Lower leg skin (tissue), 3 donors: ENCODE measurements around the gene ZDHHC19.
"Not testable (repeated sequence)": the region's sequence is repeated elsewhere in the genome, so short reads cannot be mapped to it uniquely, and the experiment has no call there.

Experiments used
- POLR2A ChIP-seq, 2 donors: fragments of 450-650 bp; IDR thresholded peaks; one replicate each; pipeline ENCODE4 v1.6.1; 2016 to 2017; ENCODE audit warnings: antibody characterized with exemption in 2 of 2, mild to moderate bottlenecking in 1 of 2, moderate library complexity in 1 of 2
- TF ChIP-seq, protein P1 (sequence below), 3 donors: fragments of 450-650 bp; IDR thresholded peaks; one replicate each; pipeline ENCODE4 v1.5.1; 2016; ENCODE audit warnings: antibody characterized with exemption in 3 of 3, mild to moderate bottlenecking in 3 of 3, moderate library complexity in 2 of 3

DNA sequence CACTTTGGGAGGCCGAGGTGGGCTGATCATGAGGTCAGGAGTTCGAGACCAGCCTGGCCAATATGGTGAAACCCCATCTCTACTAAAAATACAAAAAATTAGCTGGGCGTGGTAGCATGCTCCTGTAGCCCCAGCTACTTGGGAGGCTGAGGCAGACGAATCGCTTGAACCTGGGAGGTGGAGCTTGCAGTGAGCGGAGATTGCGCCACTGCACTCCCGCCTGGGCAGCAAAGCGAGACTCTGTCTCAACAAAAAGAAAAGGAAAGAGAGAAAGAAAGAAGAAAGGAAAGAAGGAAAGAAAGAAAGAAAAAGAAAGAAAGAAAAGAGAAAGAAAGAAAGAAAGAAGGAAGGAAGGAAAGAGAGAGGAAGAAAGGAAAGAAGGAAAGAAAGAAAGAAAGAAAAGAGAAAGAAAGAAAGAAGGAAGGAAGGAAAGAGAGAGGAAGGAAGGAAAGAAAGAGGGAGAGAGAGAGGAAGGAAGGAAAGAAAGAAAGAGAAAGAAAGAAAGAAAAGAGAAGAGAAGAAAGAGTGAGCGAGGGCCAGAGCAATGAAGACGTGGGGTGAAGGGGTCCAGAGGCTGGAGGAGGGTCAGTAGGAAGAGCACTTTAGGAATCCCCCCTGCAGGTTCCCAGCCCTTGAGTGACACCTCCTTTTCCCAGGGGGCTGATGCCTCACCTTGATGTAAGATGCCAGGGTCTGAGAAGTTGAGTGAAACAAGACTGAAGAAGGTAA, 1.1 kb downstream of the ZDHHC19 start:
- TF ChIP-seq, protein P1, sequence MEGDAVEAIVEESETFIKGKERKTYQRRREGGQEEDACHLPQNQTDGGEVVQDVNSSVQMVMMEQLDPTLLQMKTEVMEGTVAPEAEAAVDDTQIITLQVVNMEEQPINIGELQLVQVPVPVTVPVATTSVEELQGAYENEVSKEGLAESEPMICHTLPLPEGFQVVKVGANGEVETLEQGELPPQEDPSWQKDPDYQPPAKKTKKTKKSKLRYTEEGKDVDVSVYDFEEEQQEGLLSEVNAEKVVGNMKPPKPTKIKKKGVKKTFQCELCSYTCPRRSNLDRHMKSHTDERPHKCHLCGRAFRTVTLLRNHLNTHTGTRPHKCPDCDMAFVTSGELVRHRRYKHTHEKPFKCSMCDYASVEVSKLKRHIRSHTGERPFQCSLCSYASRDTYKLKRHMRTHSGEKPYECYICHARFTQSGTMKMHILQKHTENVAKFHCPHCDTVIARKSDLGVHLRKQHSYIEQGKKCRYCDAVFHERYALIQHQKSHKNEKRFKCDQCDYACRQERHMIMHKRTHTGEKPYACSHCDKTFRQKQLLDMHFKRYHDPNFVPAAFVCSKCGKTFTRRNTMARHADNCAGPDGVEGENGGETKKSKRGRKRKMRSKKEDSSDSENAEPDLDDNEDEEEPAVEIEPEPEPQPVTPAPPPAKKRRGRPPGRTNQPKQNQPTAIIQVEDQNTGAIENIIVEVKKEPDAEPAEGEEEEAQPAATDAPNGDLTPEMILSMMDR (IDR thresholded peaks at IDR 0.05): not testable (repeated sequence)
- not testable (repeated sequence) for TF ChIP-seq POLR2A (IDR thresholded peaks at IDR 0.05)
